H1 (cell line): ENCODE results near the gene SLC35F3. TPM values are rescaled to one million over a fixed set of nuclear protein-coding genes. Genes with fewer than 3 reads are reported as not detected.

Experiments used
- EP300 ChIP-seq, 2 experiments: IDR thresholded peaks; 1 replicate in 1 of 2; 2 replicates in 1 of 2; pipeline ENCODE4 v1.6.1; 2011 to 2012; ENCODE audit warnings: low read depth in 2 of 2, low read length in 2 of 2, mild to moderate bottlenecking in 2 of 2, borderline replicate concordance in 1 of 2, inconsistent platforms in 1 of 2, moderate library complexity in 1 of 2
- JUN ChIP-seq: IDR thresholded peaks from 2 replicates; pipeline ENCODE4 v1.6.1; 2011; ENCODE audit warnings: low read depth, mild to moderate bottlenecking, improper control_type of control experiment, low read length
- POU5F1 ChIP-seq: IDR thresholded peaks from 2 replicates; pipeline ENCODE4 v1.6.1; 2011; ENCODE audit warnings: low read depth, mild to moderate bottlenecking, low read length, moderate library complexity
- RNF2 ChIP-seq: fragments of 200-900, 300-1000 bp; sonication (generic); IDR thresholded peaks from 2 replicates; pipeline ENCODE4 v1.7.1; 2016; ENCODE audit warnings: borderline replicate concordance, low read depth, mild to moderate bottlenecking, antibody characterized with exemption, low read length; ENCODE audit not compliant: poor library complexity, severe bottlenecking; ENCODE audit errors: missing control alignments
- TEAD4 ChIP-seq: IDR thresholded peaks from 2 replicates; pipeline ENCODE4 v1.6.1; 2012; ENCODE audit warnings: low read depth, low read length, inconsistent platforms, mixed read lengths
- ZNF274 ChIP-seq: IDR thresholded peaks from 2 replicates; pipeline ENCODE4 v1.7.0; 2012; ENCODE audit warnings: low read length, borderline replicate concordance; ENCODE audit errors: extremely low read depth
- polyA plus RNA-seq, 7 experiments: library from polyadenylated mRNA; depleted of rRNA in 3 of 7; stranded (reverse) in 5 of 7; unstranded in 2 of 7; fragments of >200 nt in 5 of 7; fragments of 200-250 nt in 2 of 7; gene quantifications; 1 replicate in 5 of 7; 2 replicates in 1 of 7; 4 replicates in 1 of 7; pipeline versions ENCODE4 v1.2.1 to v1.2.3, GENCODE V29; 2011 to 2013; ENCODE audit warnings: missing spikeins in 2 of 7, mixed read lengths in 2 of 7
- total RNA-seq: library from RNA; stranded (reverse); fragmentation: NEBNext Ultra II Directional; extraction: Animal tissue kit (Norgen Biotek cat#: 25700); gene quantifications from 2 replicates; pipeline ENCODE4 v1.2.1, GENCODE V29; 2021

Gene SLC35F3
- total and polyA plus RNA-seq, 2 of the 8 experiments (the other 6 are each of a cell fraction or from before 2014, with no cell fraction given), result 0.78 to 1.2 TPM

GRCh38 chr1:234316937-234317336 lies 412.5 kb downstream of the SLC35F3 start (continued):
- TF ChIP-seq TEAD4 (no peak), EP300 (IDR thresholded peaks at IDR 0.05; ENCODE audit: borderline replicate concordance in 1 of 2, low read depth in 2 of 2, low read length in 2 of 2) (no peak), RNF2 (no peak), POU5F1 (no peak), ZNF274 (no peak), JUN (no peak)
